ENCODE measurements around the gene LRP8. TPM values are rescaled to one million over a fixed set of nuclear protein-coding genes. Genes with fewer than 3 reads are reported as not detected.

Gene LRP8
- total RNA-seq, 1 donor from 2014 or later: 16.5 TPM

DNA sequence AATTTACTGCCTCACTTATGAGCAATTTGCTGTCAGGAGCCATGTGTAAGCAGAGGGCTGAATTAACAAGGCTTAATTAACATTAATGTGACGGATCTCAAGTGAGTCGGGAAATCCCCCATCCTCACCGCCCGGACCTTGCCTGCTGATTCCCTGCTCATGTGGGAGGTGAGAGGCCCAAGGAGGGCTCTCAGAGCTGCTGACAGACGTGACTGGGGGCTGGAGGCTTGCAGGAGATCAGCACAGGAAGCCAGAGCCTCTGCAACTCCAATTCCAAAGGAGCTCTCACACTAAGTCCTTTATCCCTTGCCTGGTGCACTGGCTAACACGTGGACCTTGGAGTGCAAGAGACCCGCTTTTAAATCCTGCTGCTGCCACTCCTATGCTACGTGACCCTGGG is 19.4 kb downstream of the LRP8 start:
- Mint-ChIP-seq H3K9me3 (no peaks in the 10 kb centered on the region), H3K36me3 (no peaks in the 10 kb centered on the region), H3K27me3 (no peaks in the 10 kb centered on the region), H3K4me3 (no peak overlapping the region), H3K4me1 (ENCODE audit: unreplicated experiment) (peaks cover 39% of the 10 kb centered on the region), H3K27ac (no peak overlapping the region)
- no peak for DNase-seq (ENCODE audit: extremely low spot score, unreplicated experiment)
- TF ChIP-seq, protein P1, sequence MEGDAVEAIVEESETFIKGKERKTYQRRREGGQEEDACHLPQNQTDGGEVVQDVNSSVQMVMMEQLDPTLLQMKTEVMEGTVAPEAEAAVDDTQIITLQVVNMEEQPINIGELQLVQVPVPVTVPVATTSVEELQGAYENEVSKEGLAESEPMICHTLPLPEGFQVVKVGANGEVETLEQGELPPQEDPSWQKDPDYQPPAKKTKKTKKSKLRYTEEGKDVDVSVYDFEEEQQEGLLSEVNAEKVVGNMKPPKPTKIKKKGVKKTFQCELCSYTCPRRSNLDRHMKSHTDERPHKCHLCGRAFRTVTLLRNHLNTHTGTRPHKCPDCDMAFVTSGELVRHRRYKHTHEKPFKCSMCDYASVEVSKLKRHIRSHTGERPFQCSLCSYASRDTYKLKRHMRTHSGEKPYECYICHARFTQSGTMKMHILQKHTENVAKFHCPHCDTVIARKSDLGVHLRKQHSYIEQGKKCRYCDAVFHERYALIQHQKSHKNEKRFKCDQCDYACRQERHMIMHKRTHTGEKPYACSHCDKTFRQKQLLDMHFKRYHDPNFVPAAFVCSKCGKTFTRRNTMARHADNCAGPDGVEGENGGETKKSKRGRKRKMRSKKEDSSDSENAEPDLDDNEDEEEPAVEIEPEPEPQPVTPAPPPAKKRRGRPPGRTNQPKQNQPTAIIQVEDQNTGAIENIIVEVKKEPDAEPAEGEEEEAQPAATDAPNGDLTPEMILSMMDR (conservative IDR thresholded peaks at IDR 0.05): no peak

DNA sequence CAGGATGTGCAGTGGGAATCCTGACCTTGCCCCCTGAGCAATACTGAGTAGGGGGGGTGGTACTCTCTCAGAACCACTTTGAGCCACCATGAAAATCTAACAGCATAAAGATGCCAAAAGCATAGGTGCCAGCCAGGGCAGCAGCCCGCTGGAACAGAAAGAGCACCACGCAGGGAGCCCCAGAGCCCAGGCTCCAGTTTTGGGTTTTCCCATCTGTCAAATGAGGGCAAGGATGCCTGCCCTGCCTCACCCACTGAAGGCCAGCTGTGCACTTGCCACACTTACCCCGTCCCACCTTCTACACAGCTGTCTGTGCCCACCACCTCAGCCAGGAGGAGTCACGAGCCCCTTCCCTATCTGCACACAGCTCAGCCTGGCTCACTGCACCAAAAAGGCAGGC is 20.8 kb downstream of the LRP8 start:
- Mint-ChIP-seq H3K27me3 (no peaks in the 10 kb centered on the region), H3K4me1 (ENCODE audit: unreplicated experiment) (peaks cover 41% of the 10 kb centered on the region), H3K27ac (no peak overlapping the region), H3K4me3 (no peak overlapping the region), H3K36me3 (no peaks in the 10 kb centered on the region), H3K9me3 (no peaks in the 10 kb centered on the region)
- TF ChIP-seq, protein P1 (conservative IDR thresholded peaks at IDR 0.05): no peak
- no peak for DNase-seq (ENCODE audit: extremely low spot score, unreplicated experiment)

DNA sequence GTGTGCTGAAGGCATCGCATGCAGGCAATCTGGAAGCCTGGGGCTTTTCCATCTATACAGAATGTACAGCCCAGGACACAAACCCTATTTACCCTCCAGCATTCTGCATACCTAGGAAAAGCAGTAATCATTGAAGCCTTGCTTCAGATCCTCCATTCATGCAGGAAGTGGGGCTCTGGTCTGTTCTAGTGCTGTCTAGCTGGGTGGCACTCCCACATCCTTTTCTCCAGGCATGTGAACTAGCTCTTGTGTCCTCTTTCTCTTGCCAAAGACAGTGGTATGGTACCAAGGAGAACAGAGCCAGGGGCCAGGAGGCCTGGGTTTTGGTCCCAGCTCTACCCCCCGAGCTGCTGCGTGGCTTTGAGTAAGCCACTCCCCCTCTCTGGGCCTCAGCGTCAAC is 21.7 kb downstream of the LRP8 start:
- Mint-ChIP-seq H3K36me3 (no peaks in the 10 kb centered on the region), H3K27me3 (no peaks in the 10 kb centered on the region), H3K4me3 (no peak overlapping the region), H3K27ac (no peak overlapping the region), H3K9me3 (no peaks in the 10 kb centered on the region), H3K4me1 (ENCODE audit: unreplicated experiment) (peaks cover 36% of the 10 kb centered on the region)
- no peak for DNase-seq (ENCODE audit: extremely low spot score, unreplicated experiment)
- TF ChIP-seq, protein P1 (conservative IDR thresholded peaks at IDR 0.05): no peak

DNA sequence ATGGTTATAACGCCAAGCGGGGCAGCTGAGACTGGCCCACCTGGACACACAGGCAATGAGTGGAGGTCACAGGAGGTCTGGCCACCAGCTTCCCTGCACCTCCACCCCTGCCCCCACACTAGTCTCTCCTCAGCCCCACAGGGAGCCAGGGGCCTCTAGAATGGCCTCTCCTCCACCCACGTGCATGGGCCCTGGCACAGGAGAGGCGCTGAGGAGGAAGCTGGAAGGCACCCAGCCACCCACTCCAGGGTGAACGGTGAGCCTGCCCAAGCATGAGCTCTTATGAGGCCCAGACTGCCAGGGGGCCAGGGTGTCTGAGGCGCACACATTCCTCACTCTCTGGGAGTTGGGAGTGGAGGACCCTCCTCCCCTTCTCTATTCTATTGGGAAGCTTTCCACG is 22.2 kb downstream of the LRP8 start:
- no peak overlapping the region for H3K27ac Mint-ChIP-seq
- DNase-seq (ENCODE audit: extremely low spot score, unreplicated experiment): no peak
- peaks cover 36% of the 10 kb centered on the region for H3K4me1 Mint-ChIP-seq (ENCODE audit: unreplicated experiment)

DNA sequence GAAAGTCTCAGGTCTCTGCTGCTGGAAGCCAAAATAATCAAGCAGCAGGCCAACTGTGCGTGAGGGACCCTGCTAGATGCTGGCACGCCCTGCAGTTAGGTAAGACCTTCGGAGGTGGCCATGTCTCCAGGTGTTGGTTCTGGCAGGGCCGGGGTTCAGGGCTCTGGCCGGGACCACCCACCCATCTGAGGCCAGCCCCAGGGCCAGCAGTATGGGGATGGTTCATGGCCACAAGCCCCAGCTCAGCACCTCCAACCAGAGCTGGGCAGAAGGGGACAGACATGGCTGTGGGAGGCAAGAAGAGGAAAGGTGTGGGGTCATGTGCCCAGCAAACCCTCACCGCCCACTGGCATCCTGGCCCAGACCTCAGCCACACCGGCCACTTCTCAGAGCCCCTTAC is 23.3 kb downstream of the LRP8 start:
- Mint-ChIP-seq H3K27ac (no peak overlapping the region), H3K4me3 (no peak overlapping the region), H3K36me3 (no peaks in the 10 kb centered on the region), H3K4me1 (ENCODE audit: unreplicated experiment) (peaks cover 38% of the 10 kb centered on the region), H3K27me3 (no peaks in the 10 kb centered on the region), H3K9me3 (no peaks in the 10 kb centered on the region)
- DNase-seq (ENCODE audit: extremely low spot score, unreplicated experiment): no peak
- TF ChIP-seq, protein P1 (conservative IDR thresholded peaks at IDR 0.05): no peak

More for the DNA sequence above, 22.2 kb downstream of the LRP8 start:
- no peaks in the 10 kb centered on the region for H3K27me3 Mint-ChIP-seq
- no peaks in the 10 kb centered on the region for H3K36me3 Mint-ChIP-seq
- H3K9me3 Mint-ChIP-seq: no peaks in the 10 kb centered on the region
- H3K4me3 Mint-ChIP-seq: no peak overlapping the region
- TF ChIP-seq, protein P1 (conservative IDR thresholded peaks at IDR 0.05): no peak
